Measurements from ENCODE around the gene CD99. TPM values are rescaled to one million over a fixed set of nuclear protein-coding genes. Genes with fewer than 3 reads are reported as not detected.

Gene CD99
- total RNA-seq, 1 experiment from 2014 or later: 77.9 TPM

- TF ChIP-seq, protein P1, sequence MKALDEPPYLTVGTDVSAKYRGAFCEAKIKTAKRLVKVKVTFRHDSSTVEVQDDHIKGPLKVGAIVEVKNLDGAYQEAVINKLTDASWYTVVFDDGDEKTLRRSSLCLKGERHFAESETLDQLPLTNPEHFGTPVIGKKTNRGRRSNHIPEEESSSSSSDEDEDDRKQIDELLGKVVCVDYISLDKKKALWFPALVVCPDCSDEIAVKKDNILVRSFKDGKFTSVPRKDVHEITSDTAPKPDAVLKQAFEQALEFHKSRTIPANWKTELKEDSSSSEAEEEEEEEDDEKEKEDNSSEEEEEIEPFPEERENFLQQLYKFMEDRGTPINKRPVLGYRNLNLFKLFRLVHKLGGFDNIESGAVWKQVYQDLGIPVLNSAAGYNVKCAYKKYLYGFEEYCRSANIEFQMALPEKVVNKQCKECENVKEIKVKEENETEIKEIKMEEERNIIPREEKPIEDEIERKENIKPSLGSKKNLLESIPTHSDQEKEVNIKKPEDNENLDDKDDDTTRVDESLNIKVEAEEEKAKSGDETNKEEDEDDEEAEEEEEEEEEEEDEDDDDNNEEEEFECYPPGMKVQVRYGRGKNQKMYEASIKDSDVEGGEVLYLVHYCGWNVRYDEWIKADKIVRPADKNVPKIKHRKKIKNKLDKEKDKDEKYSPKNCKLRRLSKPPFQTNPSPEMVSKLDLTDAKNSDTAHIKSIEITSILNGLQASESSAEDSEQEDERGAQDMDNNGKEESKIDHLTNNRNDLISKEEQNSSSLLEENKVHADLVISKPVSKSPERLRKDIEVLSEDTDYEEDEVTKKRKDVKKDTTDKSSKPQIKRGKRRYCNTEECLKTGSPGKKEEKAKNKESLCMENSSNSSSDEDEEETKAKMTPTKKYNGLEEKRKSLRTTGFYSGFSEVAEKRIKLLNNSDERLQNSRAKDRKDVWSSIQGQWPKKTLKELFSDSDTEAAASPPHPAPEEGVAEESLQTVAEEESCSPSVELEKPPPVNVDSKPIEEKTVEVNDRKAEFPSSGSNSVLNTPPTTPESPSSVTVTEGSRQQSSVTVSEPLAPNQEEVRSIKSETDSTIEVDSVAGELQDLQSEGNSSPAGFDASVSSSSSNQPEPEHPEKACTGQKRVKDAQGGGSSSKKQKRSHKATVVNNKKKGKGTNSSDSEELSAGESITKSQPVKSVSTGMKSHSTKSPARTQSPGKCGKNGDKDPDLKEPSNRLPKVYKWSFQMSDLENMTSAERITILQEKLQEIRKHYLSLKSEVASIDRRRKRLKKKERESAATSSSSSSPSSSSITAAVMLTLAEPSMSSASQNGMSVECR (CRISPR knock-in tag; IDR thresholded peaks at IDR 0.05; ENCODE audit: borderline replicate concordance): no peak
- TF ChIP-seq ATF6 (CRISPR knock-in tag; IDR thresholded peaks at IDR 0.05): no peak
- no peak for TF ChIP-seq SMAD4 (CRISPR knock-in tag; IDR thresholded peaks at IDR 0.05)
- TF ChIP-seq CREB1 (CRISPR knock-in tag; IDR thresholded peaks at IDR 0.05): no peak
- no peak for TF ChIP-seq NR2C2 (CRISPR knock-in tag; IDR thresholded peaks at IDR 0.05)
- TF ChIP-seq PRDM15 (CRISPR knock-in tag; IDR thresholded peaks at IDR 0.05): no peak
- no peak for TF ChIP-seq CREM (CRISPR knock-in tag; IDR thresholded peaks at IDR 0.05)
- TF ChIP-seq, protein P2, sequence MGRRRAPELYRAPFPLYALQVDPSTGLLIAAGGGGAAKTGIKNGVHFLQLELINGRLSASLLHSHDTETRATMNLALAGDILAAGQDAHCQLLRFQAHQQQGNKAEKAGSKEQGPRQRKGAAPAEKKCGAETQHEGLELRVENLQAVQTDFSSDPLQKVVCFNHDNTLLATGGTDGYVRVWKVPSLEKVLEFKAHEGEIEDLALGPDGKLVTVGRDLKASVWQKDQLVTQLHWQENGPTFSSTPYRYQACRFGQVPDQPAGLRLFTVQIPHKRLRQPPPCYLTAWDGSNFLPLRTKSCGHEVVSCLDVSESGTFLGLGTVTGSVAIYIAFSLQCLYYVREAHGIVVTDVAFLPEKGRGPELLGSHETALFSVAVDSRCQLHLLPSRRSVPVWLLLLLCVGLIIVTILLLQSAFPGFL (CRISPR knock-in tag; IDR thresholded peaks at IDR 0.05; ENCODE audit: borderline replicate concordance): no peak
Measured at GRCh38 chrX:2732649-2733048, 41.6 kb downstream of the CD99 start (continued).

DNA sequence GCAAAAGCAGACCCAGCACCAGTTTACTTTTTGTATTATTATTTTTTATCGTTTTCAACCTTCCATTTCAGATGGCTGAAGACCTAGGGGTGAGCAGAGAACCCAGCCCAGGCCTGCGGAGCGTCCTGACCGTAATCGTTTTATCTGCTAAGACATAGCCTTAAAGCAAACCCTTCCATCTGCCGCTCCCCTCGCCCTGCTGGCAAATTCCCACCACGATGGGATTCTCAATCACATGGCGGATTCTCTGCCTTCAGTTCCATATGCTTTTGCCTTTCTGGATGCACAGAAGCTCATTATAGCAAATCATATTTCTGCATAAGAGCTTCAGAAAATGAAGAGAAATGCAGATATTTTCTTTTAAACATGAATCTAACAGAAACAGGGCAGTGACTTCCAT, 42.2 kb downstream of the CD99 start:
- ChIA-PET CTCF (no interaction called here), POLR2A (no interaction called here)
- H3K27me3 Mint-ChIP-seq (ENCODE audit: low read depth): no peaks in the 10 kb centered on the region; the same call in 1 of the 2 replicates
- TF ChIP-seq MYBL2 (CRISPR knock-in tag; IDR thresholded peaks at IDR 0.05): no peak
- TF ChIP-seq CREB1 (CRISPR knock-in tag; IDR thresholded peaks at IDR 0.05): no peak
- TF ChIP-seq RELA (CRISPR knock-in tag; IDR thresholded peaks at IDR 0.05; ENCODE audit: borderline replicate concordance): no peak
- no peak for TF ChIP-seq ZNF671 (CRISPR knock-in tag; IDR thresholded peaks at IDR 0.05)
- TF ChIP-seq, protein P1 (CRISPR knock-in tag; IDR thresholded peaks at IDR 0.05; ENCODE audit: borderline replicate concordance): no peak
- no peak for TF ChIP-seq ZNF219 (CRISPR knock-in tag; IDR thresholded peaks at IDR 0.05; ENCODE audit: borderline replicate concordance)
- TF ChIP-seq ETV6 (CRISPR knock-in tag; IDR thresholded peaks at IDR 0.05): no peak
- no peak for TF ChIP-seq SP1 (CRISPR knock-in tag; conservative IDR thresholded peaks at IDR 0.05)
- TF ChIP-seq, protein P3, sequence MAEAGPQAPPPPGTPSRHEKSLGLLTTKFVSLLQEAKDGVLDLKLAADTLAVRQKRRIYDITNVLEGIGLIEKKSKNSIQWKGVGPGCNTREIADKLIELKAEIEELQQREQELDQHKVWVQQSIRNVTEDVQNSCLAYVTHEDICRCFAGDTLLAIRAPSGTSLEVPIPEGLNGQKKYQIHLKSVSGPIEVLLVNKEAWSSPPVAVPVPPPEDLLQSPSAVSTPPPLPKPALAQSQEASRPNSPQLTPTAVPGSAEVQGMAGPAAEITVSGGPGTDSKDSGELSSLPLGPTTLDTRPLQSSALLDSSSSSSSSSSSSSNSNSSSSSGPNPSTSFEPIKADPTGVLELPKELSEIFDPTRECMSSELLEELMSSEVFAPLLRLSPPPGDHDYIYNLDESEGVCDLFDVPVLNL (CRISPR knock-in tag; IDR thresholded peaks at IDR 0.05; ENCODE audit: borderline replicate concordance, low read depth): no peak
- H3K4me3 Mint-ChIP-seq: no peak overlapping the region
- ATAC-seq (no peak), DNase-seq (ENCODE audit: low spot score) (no peak)
- no peaks in the 10 kb centered on the region for H3K4me1 Mint-ChIP-seq
- H3K36me3 Mint-ChIP-seq: peaks cover 34% of the 10 kb centered on the region
- peaks cover 11% of the 10 kb centered on the region for H3K9me3 Mint-ChIP-seq
- no peak overlapping the region for H3K27ac Mint-ChIP-seq

Measured in WTC11 (cell line).